GM19351 (cell line): ENCODE measurements around the gene PRKG1.
A peak's percentile ranks its signal among the peaks of the same experiment; 100 is the strongest.
"Not testable (repeated sequence)": the region's sequence is repeated elsewhere in the genome, so short reads cannot be mapped to it uniquely, and the experiment has no call there.

Experiments
- ATAC-seq: cut with Tn5 transposase; IDR thresholded peaks from one replicate; pipeline ENCODE4 v1.9.1; 2021; ENCODE audit warnings: mild to moderate bottlenecking, moderate library complexity; ENCODE audit not compliant: unreplicated experiment

The PRKG1 gene

DNA sequence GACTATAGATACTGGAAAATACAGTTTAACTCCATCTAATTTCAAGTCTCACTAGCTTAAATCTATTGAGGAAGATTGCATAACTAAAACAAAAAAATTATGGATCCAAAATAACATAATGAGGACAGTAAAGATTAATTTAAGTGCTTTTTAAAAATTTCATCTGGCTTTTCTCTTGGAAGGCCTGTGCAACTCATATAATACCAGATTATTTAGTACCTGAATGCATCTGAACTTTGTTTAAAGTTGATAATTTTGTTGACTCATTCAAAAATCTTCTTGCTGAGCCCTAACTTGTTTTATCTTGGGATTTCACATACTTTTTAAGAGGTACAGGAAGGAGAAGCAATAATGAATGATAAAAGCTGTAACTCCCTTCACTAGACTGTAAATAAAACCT is 478.6 kb downstream of the PRKG1 start:
- no peak for ATAC-seq

DNA sequence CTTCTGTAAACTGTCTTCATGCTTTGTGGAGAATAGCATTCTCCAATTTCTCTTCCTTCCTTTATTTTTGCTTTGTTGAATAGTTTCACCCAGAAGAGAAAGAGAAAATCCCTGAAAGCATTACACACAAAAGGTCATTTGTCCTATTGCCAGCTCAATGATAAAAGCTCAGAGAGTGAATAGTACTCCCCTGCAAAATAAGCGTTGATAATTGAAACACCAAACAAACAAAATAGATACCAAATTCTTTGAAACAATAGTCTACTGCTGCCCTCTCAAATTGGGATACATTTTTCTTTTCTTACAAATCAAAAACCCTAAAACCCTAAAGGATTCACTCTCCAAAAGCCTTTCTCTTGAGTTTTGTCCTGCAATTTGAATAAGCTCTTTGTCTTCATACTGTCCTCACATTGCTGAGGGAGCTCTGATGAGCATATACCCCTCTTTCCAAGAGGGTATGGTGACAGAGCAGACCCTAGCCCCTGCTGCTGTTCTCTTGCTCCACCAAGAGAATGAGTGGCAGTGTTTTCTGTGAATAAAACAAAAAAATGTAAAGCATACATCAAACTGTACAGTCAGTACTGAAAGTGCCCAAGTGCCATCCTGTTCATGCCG is 490.7 kb downstream of the PRKG1 start:
- ATAC-seq = no peak

DNA sequence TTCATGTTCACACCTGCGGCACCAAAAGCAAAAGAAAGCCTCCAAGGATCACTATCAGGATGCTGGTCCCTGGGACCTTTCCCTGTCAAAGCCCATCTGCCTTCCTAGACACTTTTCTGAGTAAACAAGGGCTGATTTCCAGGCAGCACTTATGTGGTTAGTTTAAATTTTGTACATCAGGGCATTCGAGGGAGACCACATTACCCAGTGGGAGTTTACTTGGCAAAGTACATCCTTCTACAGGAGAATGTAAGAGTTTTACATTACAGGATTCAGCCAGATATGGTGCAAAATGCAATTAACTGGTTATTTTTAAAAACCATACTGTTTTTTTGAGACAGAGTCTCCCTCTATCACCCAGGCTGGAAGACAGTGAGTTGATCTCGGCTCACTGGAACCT is 493.0 kb downstream of the PRKG1 start:
- no peak for ATAC-seq

DNA sequence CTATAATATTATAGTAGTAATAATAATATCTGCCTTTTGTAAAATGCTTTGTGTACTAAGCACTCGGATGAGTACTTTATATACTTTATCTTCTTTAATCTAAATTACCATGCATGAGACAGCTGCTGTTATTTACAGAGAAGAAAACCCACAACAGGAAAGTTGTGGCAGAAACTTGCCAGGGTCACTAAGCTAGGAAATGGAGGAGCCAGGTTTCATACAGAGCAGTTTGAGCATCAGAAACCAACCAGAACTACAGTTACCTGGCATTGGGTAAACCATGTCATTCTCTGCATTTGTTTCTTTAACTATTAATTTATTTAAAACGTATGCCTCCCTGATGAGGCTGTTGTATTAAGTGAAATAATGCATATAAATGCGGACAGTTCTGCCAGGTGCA is 495.2 kb downstream of the PRKG1 start:
- no peak for ATAC-seq

DNA sequence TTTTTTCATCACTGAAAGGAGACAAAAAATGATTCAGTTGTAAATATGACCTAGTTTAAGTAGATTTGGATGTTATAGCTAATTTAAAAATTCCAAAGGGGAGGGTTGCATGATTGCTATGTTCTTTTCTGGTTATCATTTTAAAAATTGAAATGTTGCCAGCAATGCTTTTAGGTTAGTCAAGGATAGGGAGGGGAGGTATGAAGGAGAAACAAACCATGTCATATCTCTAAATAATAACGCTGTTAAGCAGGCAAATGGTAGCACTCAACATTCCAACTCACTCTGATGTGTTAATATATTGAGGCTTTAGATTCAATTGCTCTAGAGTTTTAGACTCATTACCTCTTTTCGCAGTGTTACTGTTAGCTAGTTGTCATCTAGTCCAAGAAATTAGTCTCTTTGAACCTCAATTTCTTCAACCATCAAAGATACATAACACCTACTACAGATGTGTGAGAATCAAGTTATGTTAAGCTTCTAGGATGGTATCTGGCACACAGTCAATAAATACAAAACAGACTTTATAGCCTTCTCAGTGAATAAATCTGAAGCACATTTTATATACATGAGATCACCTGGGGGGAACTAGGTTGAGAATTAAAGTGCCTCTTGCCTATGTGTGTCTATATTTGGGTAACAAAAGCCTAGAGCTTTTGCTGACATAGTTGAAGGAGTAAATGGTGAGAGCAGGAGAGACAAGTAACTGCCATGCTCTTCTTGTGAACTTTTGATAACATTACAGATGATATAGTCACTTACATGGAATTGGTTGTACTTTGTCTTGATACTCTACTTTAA is 500.2 kb downstream of the PRKG1 start:
- no peak for ATAC-seq

DNA sequence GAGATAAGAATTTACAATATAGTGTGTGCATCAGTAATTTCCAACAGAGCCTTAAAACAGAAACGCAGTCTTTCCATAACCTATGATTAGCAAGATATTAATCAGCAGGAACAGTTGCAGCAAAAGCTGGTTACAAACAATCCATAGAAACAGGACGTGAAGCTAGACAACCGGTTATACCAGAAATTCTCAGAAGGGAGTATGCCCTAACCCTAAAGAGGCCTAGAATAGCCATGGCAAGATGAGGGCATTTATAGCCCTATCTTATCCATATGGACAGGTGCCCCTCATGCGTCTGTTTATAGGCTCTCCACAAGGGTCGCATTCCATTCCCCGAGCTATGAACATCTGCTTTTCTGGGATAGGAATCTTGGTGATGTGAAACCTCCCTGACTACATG is 506.9 kb downstream of the PRKG1 start:
- ATAC-seq = not testable (repeated sequence)

DNA sequence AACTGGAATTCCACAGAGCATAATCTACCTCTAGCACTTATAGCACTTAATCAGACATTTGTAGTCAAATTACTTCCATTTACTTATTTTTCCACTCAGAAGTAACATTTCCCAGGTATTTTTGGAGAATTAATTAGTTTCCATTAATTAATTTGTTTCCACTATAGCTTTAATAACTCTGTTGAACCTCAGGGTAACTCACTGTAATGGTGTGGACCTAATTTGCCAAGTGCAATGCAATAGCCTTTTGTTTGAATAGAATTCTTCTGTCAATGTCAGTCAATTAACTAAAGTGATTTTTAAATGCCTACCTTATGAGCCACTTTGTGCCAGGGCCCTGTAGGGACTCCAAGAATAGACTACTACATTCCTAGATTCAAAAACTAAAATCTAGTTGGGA is 509.7 kb downstream of the PRKG1 start:
- ATAC-seq = no peak

DNA sequence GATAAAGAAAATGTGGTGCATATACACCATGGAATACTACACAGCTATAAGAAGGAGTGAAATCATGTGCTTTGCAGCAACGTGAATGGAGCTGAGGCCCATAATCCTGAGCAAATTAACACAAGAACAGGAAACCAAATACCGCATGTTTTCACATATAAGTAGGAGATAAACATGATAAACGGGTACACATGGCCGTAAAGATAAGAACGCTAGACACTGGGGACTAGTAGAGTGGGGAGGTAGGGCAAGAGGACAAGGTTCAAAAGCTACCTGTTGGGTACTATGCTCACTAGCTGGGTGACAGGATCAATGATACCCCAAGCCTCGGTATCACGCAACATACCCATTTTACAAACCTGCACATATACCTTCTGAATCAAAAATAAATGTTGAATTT is 511.5 kb downstream of the PRKG1 start:
- no peak for ATAC-seq

DNA sequence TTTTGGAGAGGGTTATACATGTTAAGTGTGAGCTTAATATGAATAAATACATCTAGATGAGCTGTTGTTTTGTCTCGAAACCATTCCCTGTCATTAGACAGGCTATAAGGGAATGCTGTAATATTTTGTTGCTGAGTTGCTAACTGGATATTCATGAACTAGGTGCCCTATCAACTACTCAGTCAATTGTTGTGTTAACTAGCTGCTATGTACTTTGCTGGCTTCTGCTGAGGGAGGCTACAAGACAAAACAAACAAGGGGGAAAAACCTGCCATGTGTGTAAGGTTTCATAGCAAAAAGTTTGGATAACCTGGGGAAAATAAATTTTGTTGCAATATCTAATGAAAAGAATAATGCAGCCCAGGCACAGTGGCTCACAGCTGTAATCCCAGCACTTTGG is 514.7 kb downstream of the PRKG1 start:
- no peak for ATAC-seq

DNA sequence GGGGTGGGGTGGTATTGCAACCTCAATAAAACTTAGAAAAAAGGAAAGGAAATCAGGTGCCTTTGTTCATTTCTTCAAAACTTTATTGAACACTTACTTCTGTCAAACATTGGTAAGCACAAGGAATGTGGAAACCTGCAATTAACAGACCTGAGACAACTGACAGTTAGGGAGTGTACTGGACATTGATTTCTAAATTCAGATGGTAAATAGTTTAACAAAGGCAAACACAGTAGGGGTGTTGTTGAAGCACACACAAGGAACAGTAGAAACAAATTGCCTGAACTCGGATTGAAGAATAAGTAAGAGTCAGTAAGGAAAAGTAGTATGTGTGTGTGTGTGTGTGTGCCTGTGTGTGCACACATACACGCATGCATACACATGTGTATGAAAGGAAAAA is 516.5 kb downstream of the PRKG1 start:
- ATAC-seq = no peak

DNA sequence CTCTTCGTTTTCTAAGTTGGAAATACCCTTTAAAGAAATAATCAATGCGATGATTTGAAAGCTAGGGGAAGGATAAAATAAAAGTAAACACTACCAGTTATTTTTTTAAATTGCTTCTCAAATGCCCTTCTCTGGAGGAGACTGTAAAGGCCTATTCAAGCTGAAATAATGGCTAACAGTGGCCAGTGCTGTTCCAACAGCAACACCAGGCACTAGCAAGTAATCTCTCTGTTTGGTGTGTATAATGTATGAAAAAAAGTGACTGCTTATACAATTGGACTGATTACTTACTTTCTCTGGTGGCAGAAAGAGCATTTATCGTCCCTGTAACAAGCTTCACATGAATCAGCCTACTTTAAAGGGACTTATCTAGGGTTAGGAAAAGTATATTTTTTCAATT is 522.4 kb downstream of the PRKG1 start:
- ATAC-seq = no peak

DNA sequence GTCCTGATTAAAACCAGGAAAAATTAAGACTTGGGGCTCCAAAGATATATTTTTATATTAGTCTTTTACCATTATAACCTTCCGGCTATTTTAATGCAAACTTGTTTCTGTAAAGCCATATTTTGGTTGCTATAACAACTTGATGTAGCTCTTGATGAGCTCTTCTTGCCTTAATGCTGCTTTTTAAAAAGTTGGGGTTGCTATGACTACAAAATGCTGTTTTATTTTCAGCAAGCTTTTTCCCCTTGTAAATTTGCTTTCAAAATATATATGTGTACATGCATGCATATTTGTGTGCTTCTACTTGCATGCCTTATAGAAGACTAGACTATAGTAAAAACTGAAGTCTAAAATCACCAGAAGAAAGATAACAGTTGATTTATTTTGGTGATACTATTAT is 525.4 kb downstream of the PRKG1 start:
- no peak for ATAC-seq

DNA sequence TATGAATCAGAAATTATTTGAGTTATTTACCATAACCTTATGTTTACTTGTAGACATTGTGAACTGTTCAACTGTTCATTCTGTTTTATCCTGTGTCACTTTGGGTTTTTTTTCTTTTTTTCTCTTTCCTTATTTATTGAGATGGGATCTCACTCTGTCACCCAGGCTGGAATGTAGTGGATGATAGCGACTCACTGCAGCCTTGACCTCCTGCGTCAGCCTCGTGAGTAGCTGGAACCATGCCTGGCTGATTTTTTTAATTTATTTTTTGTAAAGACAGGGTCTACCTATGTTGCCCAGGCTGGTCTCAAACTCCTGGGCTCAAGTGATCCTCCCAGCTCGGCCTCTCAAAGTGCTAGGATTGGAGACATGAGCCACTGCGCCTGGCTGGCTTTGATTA is 528.0 kb downstream of the PRKG1 start:
- no peak for ATAC-seq

DNA sequence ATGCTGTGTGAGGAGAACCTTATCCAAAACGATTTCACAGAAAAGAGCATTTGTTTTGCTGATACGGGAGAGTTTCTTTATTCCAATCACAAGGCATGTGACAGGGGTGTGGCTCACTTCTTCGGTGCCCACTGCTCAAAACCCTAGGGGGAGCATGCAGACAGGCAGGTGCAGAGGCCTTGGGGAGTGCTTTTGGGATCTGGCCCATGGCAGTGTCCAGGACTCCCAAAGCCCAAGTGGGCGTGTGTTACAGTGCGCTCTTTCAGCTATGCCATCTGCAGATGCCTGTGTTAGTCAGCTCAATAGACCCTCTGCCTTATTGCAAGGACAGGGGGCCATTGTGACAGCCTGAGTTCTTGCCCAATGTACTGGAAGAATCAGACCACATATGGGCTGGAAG is 530.3 kb downstream of the PRKG1 start:
- ATAC-seq = no peak

DNA sequence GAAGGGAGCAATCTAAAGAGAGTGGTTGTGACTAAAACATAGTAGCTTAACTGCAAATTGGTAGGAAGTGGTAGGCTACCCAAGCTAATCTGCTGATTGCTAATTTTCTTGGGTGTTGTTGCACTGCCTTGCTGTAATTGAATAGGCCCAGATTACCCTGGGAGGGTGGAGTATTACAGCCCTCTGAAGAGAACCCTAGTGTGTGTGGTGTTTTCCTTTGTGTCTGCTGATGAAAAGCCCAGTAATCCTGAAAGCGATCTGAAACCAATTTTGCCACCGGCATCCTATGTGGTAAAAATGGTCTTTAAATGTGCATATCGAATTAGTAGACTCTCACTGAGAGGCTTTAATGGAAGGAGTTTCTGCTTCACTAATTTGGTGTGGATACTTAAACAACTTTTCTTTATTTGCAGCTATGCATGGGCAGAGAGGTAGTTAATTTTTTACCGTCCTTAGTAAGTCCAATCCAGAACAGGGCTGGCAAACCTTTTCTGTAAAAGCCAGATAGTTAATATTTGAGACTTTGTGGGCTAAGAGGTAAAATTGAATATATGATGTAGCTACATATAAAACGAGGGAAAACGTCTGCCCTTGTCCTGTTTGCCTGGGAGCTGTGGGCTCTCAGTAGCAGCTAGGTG is 532.7 kb downstream of the PRKG1 start:
- no peak for ATAC-seq

DNA sequence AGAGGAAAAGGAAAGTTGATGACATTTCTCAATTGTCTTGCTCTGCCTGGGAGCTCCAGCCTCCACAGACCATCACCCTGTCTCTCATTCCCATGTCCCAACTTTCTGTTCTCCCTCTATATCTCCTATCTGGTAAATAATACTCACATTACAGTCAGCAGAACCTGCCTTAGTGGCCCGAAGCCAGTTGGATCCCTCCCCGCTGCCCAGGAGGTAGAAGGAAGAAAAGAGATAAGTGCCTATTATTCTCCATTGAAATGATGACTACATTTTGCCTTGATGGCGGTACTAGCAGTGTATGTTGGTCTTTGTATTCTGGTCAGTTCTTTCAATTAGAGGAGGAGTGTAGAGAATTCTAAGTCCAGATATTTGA is 533.2 kb downstream of the PRKG1 start:
- no peak for ATAC-seq

DNA sequence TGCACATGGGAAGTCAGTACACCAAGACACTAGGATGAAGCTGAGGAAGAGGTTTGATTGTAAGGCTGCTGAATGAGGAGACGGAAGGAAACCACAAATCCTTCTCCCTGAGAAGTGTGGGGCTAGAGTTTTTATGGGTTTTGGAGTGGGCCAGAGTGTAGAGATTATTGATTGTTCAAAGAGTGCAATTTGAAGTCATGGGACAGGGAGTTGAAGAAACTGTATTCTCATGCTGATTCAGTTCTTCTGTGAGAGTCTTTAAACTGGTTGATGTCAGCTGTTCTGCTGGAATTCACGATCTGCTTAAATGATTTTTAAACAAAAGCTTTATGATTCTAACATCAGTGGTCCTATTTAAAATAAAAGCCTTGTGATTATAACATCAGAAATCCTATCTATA is 533.9 kb downstream of the PRKG1 start:
- no peak for ATAC-seq

DNA sequence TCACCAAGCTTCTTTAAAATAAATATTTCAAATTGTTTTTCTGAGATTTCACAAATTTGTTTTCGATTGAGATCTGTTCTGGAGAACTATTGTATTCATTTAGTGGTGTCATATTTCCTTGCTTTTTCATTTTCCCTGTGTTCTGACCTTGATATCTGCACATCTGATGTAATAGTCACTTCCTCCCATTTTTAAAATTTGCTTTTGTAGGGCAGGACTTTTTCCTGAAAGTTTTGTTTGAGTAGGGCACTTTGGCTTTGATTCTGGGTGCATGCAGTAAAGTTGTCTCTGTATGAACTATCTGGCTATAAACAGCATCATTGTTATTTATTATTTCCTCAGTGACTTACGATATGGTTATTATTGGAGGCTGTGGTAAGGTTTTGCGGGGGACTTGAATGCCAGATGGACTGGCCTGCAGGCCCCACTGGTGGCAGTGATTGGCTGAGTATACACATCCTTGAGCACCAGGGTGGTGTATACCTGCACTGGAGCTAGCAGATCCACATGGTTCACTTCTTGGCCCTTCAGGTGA is 541.5 kb downstream of the PRKG1 start:
- no peak for ATAC-seq

DNA sequence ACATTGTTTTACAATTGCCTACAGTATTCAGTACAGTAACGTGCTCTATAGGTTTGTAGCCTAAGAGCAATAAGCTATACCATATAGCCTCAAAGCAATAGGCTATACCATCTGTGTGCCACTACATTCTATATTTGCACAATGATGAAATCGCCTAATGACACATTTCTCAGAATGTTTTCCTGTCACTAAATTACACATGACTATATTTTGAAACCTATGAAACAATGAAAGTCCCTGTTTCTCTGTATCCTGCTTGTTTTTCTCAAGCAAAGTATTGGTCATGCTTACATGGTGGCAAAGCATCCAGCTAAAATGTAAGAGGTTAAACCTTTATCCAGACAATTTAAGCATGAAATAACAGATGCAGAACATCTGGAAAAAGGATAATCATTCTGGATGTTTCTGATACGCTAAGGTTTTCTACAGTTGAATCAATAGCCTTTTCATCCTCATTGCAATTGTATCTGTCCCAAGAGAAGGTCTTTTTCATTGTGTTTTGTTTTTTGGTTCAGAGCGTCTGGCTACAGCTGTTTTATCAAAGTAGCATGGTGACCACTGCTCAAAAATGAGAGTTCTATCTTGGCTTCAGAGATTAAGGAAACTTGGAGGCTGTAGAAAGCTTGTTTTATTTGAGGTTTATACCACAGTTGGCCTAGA is 543.4 kb downstream of the PRKG1 start:
- peak; percentile 38 for ATAC-seq

DNA sequence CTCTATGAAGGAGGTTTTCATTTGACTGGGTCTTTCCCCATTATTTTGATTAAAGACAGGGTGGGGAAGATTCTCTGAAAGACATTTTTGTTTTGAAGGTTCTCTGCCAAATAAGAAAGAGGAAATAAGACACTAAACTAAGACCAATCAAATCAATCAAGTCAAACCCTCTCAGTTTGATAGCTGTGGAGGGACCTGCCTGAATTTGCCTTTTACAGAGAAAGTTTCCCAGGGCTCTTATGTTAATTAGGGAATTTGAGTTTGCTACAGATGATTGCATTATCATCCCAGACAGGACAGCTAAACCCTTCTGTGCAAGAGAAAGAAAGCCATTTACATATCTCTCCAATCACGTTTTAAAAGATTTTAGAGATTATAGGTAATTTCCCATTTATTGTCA is 545.1 kb downstream of the PRKG1 start:
- no peak for ATAC-seq

DNA sequence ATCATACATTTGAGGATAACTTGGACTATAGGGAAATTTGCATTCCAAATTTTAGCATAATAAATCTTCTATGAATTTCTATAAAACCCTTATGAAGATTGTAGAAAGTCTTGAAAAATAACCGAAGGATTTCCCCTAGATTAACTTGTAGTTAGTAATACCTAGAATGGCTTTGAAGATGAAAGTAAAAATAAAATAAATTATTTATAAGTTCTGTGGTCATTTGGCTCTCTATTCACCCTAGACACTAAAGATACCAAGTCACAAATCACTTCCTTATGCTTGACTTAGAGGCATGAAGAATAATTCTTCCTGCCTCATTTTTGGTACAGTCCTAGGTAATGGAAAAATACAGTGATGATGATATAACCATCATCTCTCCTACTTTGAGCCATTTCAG is 545.8 kb downstream of the PRKG1 start:
- peak; percentile 44 for ATAC-seq

DNA sequence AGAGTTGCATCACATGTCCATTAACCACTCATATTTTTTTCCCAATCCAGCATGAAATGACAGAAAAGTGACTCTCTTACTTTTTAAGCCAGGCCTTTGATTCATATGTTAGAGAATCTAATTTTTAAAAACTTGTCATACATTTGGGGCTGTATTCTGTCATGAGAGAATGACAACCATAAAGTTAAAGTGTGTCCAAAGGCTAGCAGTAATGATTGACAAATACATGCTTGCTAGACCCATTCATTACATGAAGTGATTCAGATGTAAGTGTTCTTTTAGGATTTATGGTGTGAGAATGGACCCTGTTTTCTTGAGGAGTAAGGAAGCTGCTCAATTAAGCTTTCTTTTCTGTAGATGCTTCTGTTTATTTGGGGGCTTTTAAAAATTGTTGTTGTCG is 549.7 kb downstream of the PRKG1 start:
- no peak for ATAC-seq
